ENCODE results near the gene TMEM139.

- TF ChIP-seq CTCF (IDR thresholded peaks at IDR 0.05; ENCODE audit: insufficient read depth, low read depth, low read length) = no peak
- no peak for TF ChIP-seq EZH2 (IDR thresholded peaks at IDR 0.05; ENCODE audit: insufficient read depth, low read length)
Measured at GRCh38 chr7:143320620-143321019, 35.9 kb downstream of the TMEM139 start.

Measured in astrocyte (in vitro differentiated cells and primary cell).